MM.1S (cell line): ENCODE measurements around the gene CLCN4.

Experiments used
- DNase-seq: peaks from one replicate; pipeline ENCODE4 v3.0.0-alpha.2; 2015
- H2AFZ ChIP-seq: fragments of 300-600 bp; sonication (generic); 2 replicates; pipeline ENCODE4 v1.6.0; 2016; ENCODE audit warnings: antibody characterized with exemption, low read length
- H3F3A ChIP-seq: fragments of 300-600 bp; sonication (generic); 2 replicates; pipeline ENCODE4 v1.6.1; 2016; ENCODE audit warnings: mild to moderate bottlenecking, antibody characterized with exemption, low read length, moderate library complexity, mixed read lengths; ENCODE audit not compliant: insufficient read depth
- H3K27ac ChIP-seq: fragments of 300-600 bp; sonication (generic); 2 replicates; pipeline ENCODE4 v1.5.1; 2016; ENCODE audit warnings: mild to moderate bottlenecking, low read length
- H3K27me3 ChIP-seq: fragments of 300-600 bp; sonication (generic); replicated peaks from 2 replicates; pipeline ENCODE4 v1.6.0; 2016; ENCODE audit warnings: low read length; ENCODE audit not compliant: insufficient read depth
- H3K36me3 ChIP-seq: fragments of 300-600 bp; sonication (generic); replicated peaks from 2 replicates; pipeline ENCODE4 v1.6.1; 2016; ENCODE audit warnings: mild to moderate bottlenecking, low read length, mixed read lengths; ENCODE audit not compliant: insufficient read depth
- H3K4me1 ChIP-seq: fragments of 300-600 bp; sonication (generic); 2 replicates; pipeline ENCODE4 v1.6.1; 2016; ENCODE audit warnings: low read length, mixed read lengths
- H3K4me2 ChIP-seq: fragments of 300-600 bp; sonication (generic); 2 replicates; pipeline ENCODE4 v1.6.0; 2016; ENCODE audit warnings: low read depth, low read length
- H3K4me3 ChIP-seq: fragments of 300-600 bp; sonication (generic); 2 replicates; pipeline ENCODE4 v1.5.1; 2016; ENCODE audit warnings: low read length, mixed read lengths
- H3K79me2 ChIP-seq: fragments of 300-600 bp; sonication (generic); 2 replicates; pipeline ENCODE4 v1.6.1; 2016; ENCODE audit warnings: mixed run types, low read length, mixed read lengths
- H3K9ac ChIP-seq: fragments of 300-600 bp; sonication (generic); 2 replicates; pipeline ENCODE4 v1.6.1; 2016; ENCODE audit warnings: low read length, mixed read lengths
- H3K9me2 ChIP-seq: fragments of 300-600 bp; sonication (generic); replicated peaks from 2 replicates; pipeline ENCODE4 v1.6.1; 2016; ENCODE audit warnings: mild to moderate bottlenecking, low read length, mixed read lengths; ENCODE audit not compliant: insufficient read depth
- H3K9me3 ChIP-seq: fragments of 300-600 bp; sonication (generic); replicated peaks from 2 replicates; pipeline ENCODE4 v1.6.1; 2016; ENCODE audit warnings: mild to moderate bottlenecking, low read length, mixed read lengths; ENCODE audit not compliant: insufficient read depth
- H4K20me1 ChIP-seq: fragments of 300-600 bp; sonication (generic); 2 replicates; pipeline ENCODE4 v1.6.1; 2016; ENCODE audit warnings: mild to moderate bottlenecking, low read length, moderate library complexity, mixed read lengths; ENCODE audit not compliant: insufficient read depth
- CTCF ChIP-seq: fragments of 300-600 bp; sonication (generic); IDR thresholded peaks from 2 replicates; pipeline ENCODE4 v1.5.1; 2016; ENCODE audit warnings: antibody characterized with exemption, low read length, mixed read lengths
- EZH2 ChIP-seq: fragments of 300-600 bp; sonication (generic); optimal IDR thresholded peaks from 2 replicates; pipeline ENCODE3; 2017; ENCODE audit warnings: low read depth, mild to moderate bottlenecking, antibody characterized with exemption, low read length, mixed read lengths
- EZH2phosphoT487 ChIP-seq: fragments of 300-600 bp; sonication (generic); IDR thresholded peaks from 2 replicates; pipeline ENCODE4 v1.6.1; 2018; ENCODE audit warnings: antibody characterized with exemption, low read length

The CLCN4 gene

GRCh38 chrX:10126834-10127233 is 29.9 kb upstream of the CLCN4 start:
- peaks cover 16% of the 10 kb centered on the region for H3K79me2 ChIP-seq
- H3K9ac ChIP-seq = no peak overlapping the region
- DNase-seq = no peak
- H3K27ac ChIP-seq = no peak overlapping the region
- peaks cover 5% of the 10 kb centered on the region for H3F3A ChIP-seq
- no peaks in the 10 kb centered on the region for H3K36me3 ChIP-seq
- H3K9me2 ChIP-seq = no peaks in the 10 kb centered on the region
- H4K20me1 ChIP-seq = no peaks in the 10 kb centered on the region
- TF ChIP-seq CTCF (no peak), EZH2phosphoT487 (no peak), EZH2 (no peak)
- peaks cover 12% of the 10 kb centered on the region for H3K4me1 ChIP-seq
- H3K27me3 ChIP-seq = no peaks in the 10 kb centered on the region
- H3K4me3 ChIP-seq = no peak overlapping the region
- no peak overlapping the region for H2AFZ ChIP-seq
- H3K4me2 ChIP-seq = no peak overlapping the region
- no peaks in the 10 kb centered on the region for H3K9me3 ChIP-seq

- H4K20me1 ChIP-seq = no peaks in the 10 kb centered on the region
- no peaks in the 10 kb centered on the region for H3F3A ChIP-seq
- no peak overlapping the region for H3K4me2 ChIP-seq
- no peaks in the 10 kb centered on the region for H3K36me3 ChIP-seq
- H3K4me3 ChIP-seq = no peak overlapping the region
- no peak overlapping the region for H3K9ac ChIP-seq
- DNase-seq = no peak
- no peak overlapping the region for H2AFZ ChIP-seq
- H3K27me3 ChIP-seq = no peaks in the 10 kb centered on the region
- no peak overlapping the region for H3K27ac ChIP-seq
- H3K79me2 ChIP-seq = peaks cover 6% of the 10 kb centered on the region
- H3K9me3 ChIP-seq = no peaks in the 10 kb centered on the region
- no peaks in the 10 kb centered on the region for H3K9me2 ChIP-seq
- TF ChIP-seq EZH2 = no peak
- TF ChIP-seq EZH2phosphoT487 = no peak
- TF ChIP-seq CTCF = no peak
- H3K4me1 ChIP-seq = no peaks in the 10 kb centered on the region
Observed at GRCh38 chrX:10128386-10128785, 28.4 kb upstream of the CLCN4 start.

GRCh38 chrX:10129229-10129628 is 27.5 kb upstream of the CLCN4 start:
- H3K79me2 ChIP-seq = peaks cover 3% of the 10 kb centered on the region
- no peaks in the 10 kb centered on the region for H3K9me2 ChIP-seq
- H3K4me3 ChIP-seq = no peak overlapping the region
- TF ChIP-seq EZH2 = no peak
- no peak for TF ChIP-seq EZH2phosphoT487
- no peak for TF ChIP-seq CTCF
- H3K4me2 ChIP-seq = no peak overlapping the region
- H3K27me3 ChIP-seq = no peaks in the 10 kb centered on the region
- no peak overlapping the region for H2AFZ ChIP-seq
- no peak overlapping the region for H3K27ac ChIP-seq
- H3K9me3 ChIP-seq = no peaks in the 10 kb centered on the region
- no peak overlapping the region for H3K9ac ChIP-seq
- no peak for DNase-seq
- no peaks in the 10 kb centered on the region for H4K20me1 ChIP-seq
- no peaks in the 10 kb centered on the region for H3F3A ChIP-seq
- H3K4me1 ChIP-seq = no peaks in the 10 kb centered on the region
- no peaks in the 10 kb centered on the region for H3K36me3 ChIP-seq
